Body of pancreas (tissue), 4 donors: Measurements from ENCODE around the gene ANKRD13D. TPM values are rescaled to one million over a fixed set of nuclear protein-coding genes. Genes with fewer than 3 reads are reported as not detected.

ENCODE experiments used
- ATAC-seq: fragments of 150-250 bp; one replicate; pipeline ENCODE4 v1.9.1; 2016
- DNase-seq, 4 donors: peaks; one replicate each; pipeline ENCODE4 v3.0.0-alpha.2; 2019
- H3K27ac ChIP-seq, 4 donors: fragments of 200-600 bp; sonication (generic); 1 replicate in 3 of 4; 2 replicates in 1 of 4; pipeline versions ENCODE4 v1.5.1 to v1.6.1; 2016 to 2019; ENCODE audit warnings: mild to moderate bottlenecking in 1 of 4, mixed read lengths in 1 of 4, moderate library complexity in 1 of 4
- H3K27me3 ChIP-seq, 2 donors: fragments of 200-600 bp; sonication (generic); one replicate each; pipeline ENCODE4 v1.6.0; 2016; ENCODE audit warnings: mild to moderate bottlenecking in 1 of 2
- H3K36me3 ChIP-seq, 2 donors: fragments of 200-600 bp; sonication (generic); replicated peaks in 1 of 2; 2 replicates each; pipeline ENCODE4 v1.5.1; 2016; ENCODE audit warnings: low read depth in 2 of 2; ENCODE audit not compliant: insufficient read depth in 1 of 2
- H3K4me1 ChIP-seq: fragments of 200-600 bp; sonication (generic); one replicate; pipeline ENCODE4 v1.6.0; 2016
- H3K4me3 ChIP-seq, 2 donors: fragments of 200-600 bp; sonication (generic); 1 replicate in 1 of 2; 2 replicates in 1 of 2; pipeline ENCODE4 v1.5.1; 2016 to 2019
- H3K9me3 ChIP-seq, 3 donors: fragments of 200-600 bp; sonication (generic); 1 replicate in 2 of 3; 2 replicates in 1 of 3; pipeline ENCODE4 v1.5.1; 2016
- POLR2A ChIP-seq, 3 donors: fragments of 450-650 bp; IDR thresholded peaks; one replicate each; pipeline ENCODE4 v1.6.1; 2016; ENCODE audit warnings: antibody characterized with exemption in 3 of 3, mild to moderate bottlenecking in 2 of 3
- WGBS, 2 donors: methylation state at CpG; one replicate each; pipeline ENCODE4 v1.1.5; 2017; 5-methylcytosine and 5-hydroxymethylcytosine counted together
- intact Hi-C: fragments of 100-400 bp; cut with DNase I; formaldehyde crosslinking; loops from one replicate; pipeline ENCODE4 v1.15.1; 2023
- total RNA-seq, 2 donors: library from RNA; depleted of rRNA; stranded (reverse); fragments of >200 nt; gene quantifications; one replicate each; pipeline ENCODE4 v1.1.0, GENCODE V29; 2016
- TF ChIP-seq, protein P1 (sequence below), 7 experiments: fragments of 450-650 bp in 4 of 7; fragments of 200-600 bp in 3 of 7; sonication (generic) in 3 of 7; IDR thresholded peaks; one replicate each; pipeline ENCODE4 v1.5.1; 2016 to 2019; ENCODE audit warnings: antibody characterized with exemption in 7 of 7

Gene ANKRD13D
- total RNA-seq, 2 donors from 2014 or later = 18.2 to 39.6 TPM

GRCh38 chr11:67284811-67285540 lies 4.1 kb upstream of the ANKRD13D start:
- Histone ChIP-seq H3K4me1 (peaks cover 28% of the 10 kb centered on the region), H3K36me3 (peaks cover 0 to 27% of the 10 kb centered on the region in 2 donors), H3K27ac (peak overlapping the region in 1 of 4 donors; percentile 98), H3K27me3 (no peaks in the 10 kb centered on the region), H3K4me3 (no peak overlapping the region), H3K9me3 (no peaks in the 10 kb centered on the region)
- DNase-seq (peak in 1 of 4 donors; percentile 9), ATAC-seq (no peak)
- intact Hi-C loops = no loop called here
- TF ChIP-seq, protein P1, sequence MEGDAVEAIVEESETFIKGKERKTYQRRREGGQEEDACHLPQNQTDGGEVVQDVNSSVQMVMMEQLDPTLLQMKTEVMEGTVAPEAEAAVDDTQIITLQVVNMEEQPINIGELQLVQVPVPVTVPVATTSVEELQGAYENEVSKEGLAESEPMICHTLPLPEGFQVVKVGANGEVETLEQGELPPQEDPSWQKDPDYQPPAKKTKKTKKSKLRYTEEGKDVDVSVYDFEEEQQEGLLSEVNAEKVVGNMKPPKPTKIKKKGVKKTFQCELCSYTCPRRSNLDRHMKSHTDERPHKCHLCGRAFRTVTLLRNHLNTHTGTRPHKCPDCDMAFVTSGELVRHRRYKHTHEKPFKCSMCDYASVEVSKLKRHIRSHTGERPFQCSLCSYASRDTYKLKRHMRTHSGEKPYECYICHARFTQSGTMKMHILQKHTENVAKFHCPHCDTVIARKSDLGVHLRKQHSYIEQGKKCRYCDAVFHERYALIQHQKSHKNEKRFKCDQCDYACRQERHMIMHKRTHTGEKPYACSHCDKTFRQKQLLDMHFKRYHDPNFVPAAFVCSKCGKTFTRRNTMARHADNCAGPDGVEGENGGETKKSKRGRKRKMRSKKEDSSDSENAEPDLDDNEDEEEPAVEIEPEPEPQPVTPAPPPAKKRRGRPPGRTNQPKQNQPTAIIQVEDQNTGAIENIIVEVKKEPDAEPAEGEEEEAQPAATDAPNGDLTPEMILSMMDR (IDR thresholded peaks at IDR 0.05) = no peak
- no peak for TF ChIP-seq POLR2A (IDR thresholded peaks at IDR 0.05)
- 86 to 90% methylated on average over 30 to 38 of the region's 45 CpGs for WGBS, 2 donors

DNA sequence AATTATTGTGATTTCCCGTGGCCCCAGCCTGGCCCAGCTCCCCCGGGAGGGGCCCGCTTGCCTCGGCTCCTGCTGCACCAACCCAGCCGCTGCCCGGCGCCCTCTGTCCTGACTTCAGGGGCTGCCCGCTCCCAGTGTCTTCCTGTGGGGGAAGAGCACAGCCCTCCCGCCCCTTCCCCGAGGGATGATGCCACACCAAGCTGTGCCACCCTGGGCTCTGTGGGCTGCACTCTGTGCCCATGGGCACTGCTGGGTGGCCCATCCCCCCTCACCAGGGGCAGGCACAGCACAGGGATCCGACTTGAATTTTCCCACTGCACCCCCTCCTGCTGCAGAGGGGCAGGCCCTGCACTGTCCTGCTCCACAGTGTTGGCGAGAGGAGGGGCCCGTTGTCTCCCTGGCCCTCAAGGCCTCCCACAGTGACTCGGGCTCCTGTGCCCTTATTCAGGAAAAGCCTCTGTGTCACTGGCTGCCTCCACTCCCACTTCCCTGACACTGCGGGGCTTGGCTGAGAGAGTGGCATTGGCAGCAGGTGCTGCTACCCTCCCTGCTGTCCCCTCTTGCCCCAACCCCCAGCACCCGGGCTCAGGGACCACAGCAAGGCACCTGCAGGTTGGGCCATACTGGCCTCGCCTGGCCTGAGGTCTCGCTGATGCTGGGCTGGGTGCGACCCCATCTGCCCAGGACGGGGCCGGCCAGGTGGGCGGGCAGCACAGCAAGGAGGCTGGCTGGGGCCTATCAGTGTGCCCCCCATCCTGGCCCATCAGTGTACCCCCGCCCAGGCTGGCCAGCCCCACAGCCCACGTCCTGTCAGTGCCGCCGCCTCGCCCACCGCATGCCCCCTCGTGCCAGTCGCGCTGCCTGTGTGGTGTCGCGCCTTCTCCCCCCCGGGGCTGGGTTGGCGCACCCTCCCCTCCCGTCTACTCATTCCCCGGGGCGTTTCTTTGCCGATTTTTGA lies 3.3 kb upstream of the ANKRD13D start:
- H3K36me3 ChIP-seq = peaks cover 0 to 27% of the 10 kb centered on the region in 2 donors
- H3K4me3 ChIP-seq = no peak overlapping the region
- H3K27me3 ChIP-seq = no peaks in the 10 kb centered on the region
- no peaks in the 10 kb centered on the region for H3K9me3 ChIP-seq
- peaks cover 36% of the 10 kb centered on the region for H3K4me1 ChIP-seq
- intact Hi-C loops = no loop called here
- peak overlapping the region in 2 of 4 donors; percentile 91 to 98 for H3K27ac ChIP-seq
- TF ChIP-seq POLR2A (IDR thresholded peaks at IDR 0.05) = no peak
- TF ChIP-seq, protein P1 (IDR thresholded peaks at IDR 0.05) = no peak
- WGBS, 2 donors = 74 to 92% methylated on average over 31 to 38 of the region's 39 CpGs
- ATAC-seq (no peak), DNase-seq (peak in 1 of 4 donors; percentile 9)

DNA sequence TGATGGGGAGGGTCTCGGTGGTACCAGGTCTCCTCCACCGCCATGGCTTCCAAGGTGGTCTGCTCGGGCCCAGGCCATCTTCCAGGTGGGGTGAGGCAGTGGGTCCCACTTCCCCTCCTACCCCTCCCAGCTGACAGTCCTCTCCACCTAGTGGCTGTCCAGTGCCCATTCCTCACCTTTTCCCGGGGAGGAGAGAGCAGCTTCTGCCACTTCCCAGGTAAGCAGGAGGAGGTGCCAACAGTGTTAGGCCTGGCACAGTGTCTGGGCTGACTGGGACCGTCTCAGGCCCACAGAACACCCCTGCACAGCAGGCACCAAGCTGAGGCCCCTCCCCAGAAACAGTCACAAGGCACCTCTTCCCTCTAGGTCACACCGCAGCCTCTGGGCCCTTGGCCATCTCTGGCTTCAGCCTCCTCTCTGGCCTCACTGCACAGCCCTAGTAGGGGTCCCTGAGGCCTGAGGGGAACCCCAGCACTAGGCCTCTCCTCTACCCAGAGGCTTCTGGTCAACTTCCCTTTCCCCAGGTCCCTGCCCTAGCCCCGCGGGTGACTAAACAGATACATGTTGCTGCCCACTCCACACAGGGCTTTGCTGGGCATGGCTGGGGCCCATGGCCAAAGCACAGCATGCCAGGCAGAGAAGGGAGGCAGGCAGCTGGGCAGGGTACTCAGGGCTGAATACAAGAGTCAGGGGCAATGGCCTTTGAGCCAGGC lies 2.3 kb upstream of the ANKRD13D start:
- intact Hi-C loops = no loop called here
- Histone ChIP-seq H3K27ac (peak overlapping the region in 3 of 4 donors; percentile 72 to 98 (median 91)), H3K27me3 (no peaks in the 10 kb centered on the region), H3K4me1 (peaks cover 39% of the 10 kb centered on the region), H3K36me3 (peaks cover 0 to 21% of the 10 kb centered on the region in 2 donors), H3K4me3 (no peak overlapping the region), H3K9me3 (no peaks in the 10 kb centered on the region)
- 64 to 90% methylated on average over 5 to 8 of the region's 8 CpGs for WGBS, 2 donors
- peak in 2 of 4 donors; percentile 13 to 56 for DNase-seq
- no peak for TF ChIP-seq POLR2A (IDR thresholded peaks at IDR 0.05)
- TF ChIP-seq, protein P1 (IDR thresholded peaks at IDR 0.05) = no peak
- no peak for ATAC-seq

GRCh38 chr11:67287355-67288197 lies 1.5 kb upstream of the ANKRD13D start:
- intact Hi-C loops = no loop called here
- Histone ChIP-seq H3K36me3 (peaks cover 0 to 14% of the 10 kb centered on the region in 2 donors), H3K27me3 (no peaks in the 10 kb centered on the region), H3K27ac (peak overlapping the region; percentile 70 to 98 (median 82)), H3K4me3 (no peak overlapping the region), H3K9me3 (no peaks in the 10 kb centered on the region), H3K4me1 (peaks cover 39% of the 10 kb centered on the region)
- ATAC-seq = no peak
- DNase-seq = no peak
- TF ChIP-seq, protein P1 (IDR thresholded peaks at IDR 0.05) = no peak
- no peak for TF ChIP-seq POLR2A (IDR thresholded peaks at IDR 0.05)
- 68 to 86% methylated on average over 13 to 14 of the region's 14 CpGs for WGBS, 2 donors
